DND-41 (cell line): ENCODE measurements around the gene SLC39A6.

Source experiments
- ATAC-seq: fragments of 200-7000 bp; cut with Tn5 transposase; 3 replicates; pipeline ENCODE4 v1.9.1; 2021; ENCODE audit warnings: low read depth; ENCODE audit not compliant: insufficient read depth
- DNase-seq: peaks from one replicate; pipeline ENCODE4 v3.0.0-alpha.2; 2020
- H2AFZ ChIP-seq: 2 replicates; pipeline ENCODE4 v1.6.0; 2012; ENCODE audit warnings: low read depth, low read length
- H3K27ac ChIP-seq: 2 replicates; pipeline ENCODE4 v1.5.1; 2012; ENCODE audit warnings: low read length, inconsistent platforms
- H3K27me3 ChIP-seq: fragments of 200-600 bp; sonication (generic); 2 replicates; pipeline ENCODE4 v1.6.0; 2012; ENCODE audit warnings: low read length, mild to moderate bottlenecking, inconsistent platforms; ENCODE audit not compliant: insufficient read depth, poor library complexity
- H3K36me3 ChIP-seq: 2 replicates; pipeline ENCODE4 v1.5.1; 2012; ENCODE audit warnings: low read length, inconsistent platforms; ENCODE audit not compliant: insufficient read depth
- H3K4me1 ChIP-seq: 2 replicates; pipeline ENCODE4 v1.5.1; 2012; ENCODE audit warnings: mild to moderate bottlenecking, low read length; ENCODE audit not compliant: insufficient read depth
- H3K4me2 ChIP-seq: 2 replicates; pipeline ENCODE4 v1.6.0; 2012; ENCODE audit warnings: mild to moderate bottlenecking, moderate library complexity, low read length, inconsistent platforms; ENCODE audit not compliant: insufficient read depth
- H3K4me3 ChIP-seq, 2 experiments: fragments of 200-600 bp in 1 of 2; shearing (Covaris generic) in 1 of 2; 2 replicates each; pipeline ENCODE4 v1.5.1; 2012 to 2016; ENCODE audit warnings: inconsistent platforms in 2 of 2, low read length in 2 of 2, mild to moderate bottlenecking in 2 of 2, low read depth in 1 of 2, moderate library complexity in 1 of 2
- H3K79me2 ChIP-seq: 2 replicates; pipeline ENCODE4 v1.6.0; 2012; ENCODE audit warnings: low read length, inconsistent platforms; ENCODE audit not compliant: insufficient read depth
- H3K9ac ChIP-seq: 2 replicates; pipeline ENCODE4 v1.6.0; 2012; ENCODE audit warnings: low read depth, mild to moderate bottlenecking, inconsistent platforms, low read length, moderate library complexity
- H3K9me3 ChIP-seq: 2 replicates; pipeline ENCODE4 v1.5.1; 2012; ENCODE audit warnings: low read length, moderate library complexity, mild to moderate bottlenecking, inconsistent platforms; ENCODE audit not compliant: insufficient read depth, severe bottlenecking
- H4K20me1 ChIP-seq: 2 replicates; pipeline ENCODE4 v1.6.0; 2012; ENCODE audit warnings: low read length; ENCODE audit not compliant: insufficient read depth
- CTCF ChIP-seq: IDR thresholded peaks from 2 replicates; pipeline ENCODE4 v1.5.1; 2012; ENCODE audit warnings: borderline replicate concordance, low read length, moderate library complexity, mild to moderate bottlenecking; ENCODE audit not compliant: poor library complexity, severe bottlenecking; ENCODE audit errors: extremely low read depth
- EZH2 ChIP-seq: IDR thresholded peaks from 3 replicates; pipeline ENCODE4 v1.6.1; 2012; ENCODE audit warnings: borderline replicate concordance, low read depth, mild to moderate bottlenecking, moderate library complexity, low read length, inconsistent platforms; ENCODE audit not compliant: severe bottlenecking

Gene SLC39A6

GRCh38 chr18:36129300-36130038, at the start of gene SLC39A6, which contains the start of gene ELP2:
Gene SLC39A6 (minus strand): TSS chr18:36129340. CDS start chr18:36127007, 2,333 bp downstream.
Gene ELP2 (plus strand): TSS chr18:36129899. CDS start chr18:36129934, 35 bp downstream.
- peak within 1 kb of the TSS; percentile 66 to 93 for H3K4me3 ChIP-seq
- peak within 1 kb of the TSS; percentile 96 for H2AFZ ChIP-seq
- peaks cover 55% of the 10 kb centered on the region for H3K4me1 ChIP-seq
- peaks cover 34% of the 10 kb centered on the region for H3K36me3 ChIP-seq
- peak within 1 kb of the TSS; percentile 99 for H3K9ac ChIP-seq
- peak within 1 kb of the TSS; percentile 72 for H3K4me2 ChIP-seq
- peak; percentile 92 for ATAC-seq
- no peaks in the 10 kb centered on the region for H3K27me3 ChIP-seq
- TF ChIP-seq CTCF = no peak
- no peak for TF ChIP-seq EZH2
- peak; percentile 93 for DNase-seq
- H3K9me3 ChIP-seq = no peaks in the 10 kb centered on the region
- peak within 1 kb of the TSS; percentile 99 for H3K27ac ChIP-seq
- H3K79me2 ChIP-seq = peaks cover 89% of the 10 kb centered on the region
- H4K20me1 ChIP-seq = peaks cover 29% of the 10 kb centered on the region; the same call in 1 of the 2 replicates

- Histone ChIP-seq H3K27ac (no peak overlapping the region), H3K9ac (no peak overlapping the region), H3K4me3 (no peak overlapping the region), H3K9me3 (no peaks in the 10 kb centered on the region), H3K4me2 (no peak overlapping the region), H3K4me1 (no peaks in the 10 kb centered on the region), H4K20me1 (no peaks in the 10 kb centered on the region), H3K27me3 (no peaks in the 10 kb centered on the region), H2AFZ (no peak overlapping the region), H3K79me2 (no peaks in the 10 kb centered on the region), H3K36me3 (peaks cover 48% of the 10 kb centered on the region)
- ATAC-seq (no peak), DNase-seq (no peak)
- TF ChIP-seq EZH2 (no peak), CTCF (no peak)
Measured at GRCh38 chr18:36177913-36178312, 48.8 kb upstream of the SLC39A6 start.

- TF ChIP-seq CTCF (no peak), EZH2 (no peak)
- Histone ChIP-seq H3K79me2 (no peaks in the 10 kb centered on the region), H3K9me3 (no peaks in the 10 kb centered on the region), H2AFZ (no peak overlapping the region), H4K20me1 (no peaks in the 10 kb centered on the region), H3K9ac (no peak overlapping the region), H3K4me1 (no peaks in the 10 kb centered on the region), H3K27me3 (no peaks in the 10 kb centered on the region), H3K4me3 (no peak overlapping the region), H3K36me3 (peaks cover 60% of the 10 kb centered on the region), H3K4me2 (no peak overlapping the region), H3K27ac (no peak overlapping the region)
- no peak for ATAC-seq
- DNase-seq = no peak
Measured at GRCh38 chr18:36176711-36177110, 47.6 kb upstream of the SLC39A6 start.
